Hepatocyte (in vitro differentiated cells): ENCODE data around the gene AGBL4. TPM values are rescaled to one million over a fixed set of nuclear protein-coding genes. Genes with fewer than 3 reads are reported as not detected.

Experiments used
- DNase-seq: peaks from one replicate; pipeline ENCODE4 v3.0.0-alpha.2; 2016; ENCODE audit warnings: low spot score
- H2AFZ ChIP-seq: fragments of 200-600 bp; sonication (generic); 2 replicates; pipeline ENCODE4 v1.6.0; 2016; ENCODE audit warnings: antibody characterized with exemption, mild to moderate bottlenecking
- H3K27ac ChIP-seq: fragments of 200-600 bp; sonication (generic); 2 replicates; pipeline ENCODE4 v1.5.1; 2016; ENCODE audit warnings: mild to moderate bottlenecking
- H3K27me3 ChIP-seq: fragments of 200-600 bp; sonication (generic); 2 replicates; pipeline ENCODE4 v1.6.1; 2016
- H3K36me3 ChIP-seq: fragments of 200-600 bp; sonication (generic); replicated peaks from 2 replicates; pipeline ENCODE4 v1.5.1; 2016; ENCODE audit warnings: low read depth; ENCODE audit not compliant: insufficient read depth
- H3K4me1 ChIP-seq: fragments of 200-600 bp; sonication (generic); 2 replicates; pipeline ENCODE4 v1.5.1; 2016; ENCODE audit warnings: mild to moderate bottlenecking, moderate library complexity; ENCODE audit not compliant: insufficient read depth
- H3K4me2 ChIP-seq: fragments of 200-600 bp; sonication (generic); 2 replicates; pipeline ENCODE4 v1.6.0; 2016
- H3K4me3 ChIP-seq: fragments of 200-600 bp; sonication (generic); 2 replicates; pipeline ENCODE4 v1.5.1; 2016; ENCODE audit warnings: mild to moderate bottlenecking
- H3K79me2 ChIP-seq: fragments of 200-600 bp; sonication (generic); 2 replicates; pipeline ENCODE4 v1.6.0; 2017; ENCODE audit warnings: mild to moderate bottlenecking
- H3K9me2 ChIP-seq: fragments of 200-600 bp; sonication (generic); replicated peaks from 2 replicates; pipeline ENCODE4 v1.6.0; 2017; ENCODE audit warnings: mild to moderate bottlenecking; ENCODE audit not compliant: insufficient read depth
- H3K9me3 ChIP-seq: fragments of 200-600 bp; sonication (generic); 2 replicates; pipeline ENCODE4 v1.5.1; 2016; ENCODE audit warnings: low read depth, mild to moderate bottlenecking
- H4K20me1 ChIP-seq: fragments of 200-600 bp; sonication (generic); 2 replicates; pipeline ENCODE4 v1.6.0; 2016; ENCODE audit warnings: mild to moderate bottlenecking; ENCODE audit not compliant: insufficient read depth, poor library complexity, severe bottlenecking
- EZH2 ChIP-seq: fragments of 200-600 bp; sonication (generic); IDR thresholded peaks from 2 replicates; pipeline ENCODE4 v1.6.1; 2016; ENCODE audit warnings: antibody characterized with exemption, mild to moderate bottlenecking, borderline replicate concordance
- EZH2phosphoT487 ChIP-seq: fragments of 200-600 bp; sonication (generic); IDR thresholded peaks from one replicate; pipeline ENCODE4 v1.6.1; 2018; ENCODE audit warnings: antibody characterized with exemption, mild to moderate bottlenecking, low read depth, moderate library complexity; ENCODE audit not compliant: unreplicated experiment, severe bottlenecking
- WGBS: methylation state at CpG from one replicate; pipeline ENCODE4 v1.1.6; 2016; ENCODE audit warnings: low lambda C conversion rate; ENCODE audit errors: missing lambda C conversion rate; 5-methylcytosine and 5-hydroxymethylcytosine counted together
- polyA plus RNA-seq: library from polyadenylated mRNA; unstranded; fragments of >200 nt; fragmentation: Nextera tagmentation; extraction: Ambion mirVana; gene quantifications from 2 replicates; pipeline ENCODE4 v1.2.1, GENCODE V29; 2016
- total RNA-seq: library from RNA; depleted of rRNA; stranded (reverse); fragments of >200 nt; gene quantifications from 2 replicates; pipeline ENCODE4 v1.2.3, GENCODE V29; 2014
- TF ChIP-seq, protein P1 (sequence below): fragments of 200-600 bp; sonication (generic); IDR thresholded peaks from 2 replicates; pipeline ENCODE4 v1.5.1; 2016; ENCODE audit warnings: antibody characterized with exemption, mild to moderate bottlenecking; ENCODE audit not compliant: poor library complexity

AGBL4 gene
- total and polyA plus RNA-seq, 2 experiments from 2014 or later: 0.50 to 0.73 TPM

DNA sequence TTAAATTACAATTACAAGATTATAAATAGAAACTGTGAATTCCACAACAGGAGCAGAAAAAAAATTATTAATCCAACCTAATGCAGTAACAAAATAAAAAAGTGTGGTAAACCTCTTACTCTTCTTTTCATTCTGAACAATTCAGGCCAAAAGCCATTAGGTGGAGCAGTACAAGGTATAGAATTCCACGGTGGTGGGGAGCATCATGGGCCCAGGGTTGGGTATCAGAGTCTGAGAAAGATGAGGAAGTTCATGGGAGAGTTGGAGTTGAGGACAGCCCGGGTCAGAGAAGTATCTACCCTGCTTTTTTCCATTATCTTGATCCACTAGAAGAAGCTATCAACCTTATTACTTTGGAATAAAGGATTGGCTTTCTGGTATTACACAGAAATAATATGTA lies 586.9 kb downstream of the AGBL4 start:
- no peak for TF ChIP-seq EZH2
- TF ChIP-seq, protein P1, sequence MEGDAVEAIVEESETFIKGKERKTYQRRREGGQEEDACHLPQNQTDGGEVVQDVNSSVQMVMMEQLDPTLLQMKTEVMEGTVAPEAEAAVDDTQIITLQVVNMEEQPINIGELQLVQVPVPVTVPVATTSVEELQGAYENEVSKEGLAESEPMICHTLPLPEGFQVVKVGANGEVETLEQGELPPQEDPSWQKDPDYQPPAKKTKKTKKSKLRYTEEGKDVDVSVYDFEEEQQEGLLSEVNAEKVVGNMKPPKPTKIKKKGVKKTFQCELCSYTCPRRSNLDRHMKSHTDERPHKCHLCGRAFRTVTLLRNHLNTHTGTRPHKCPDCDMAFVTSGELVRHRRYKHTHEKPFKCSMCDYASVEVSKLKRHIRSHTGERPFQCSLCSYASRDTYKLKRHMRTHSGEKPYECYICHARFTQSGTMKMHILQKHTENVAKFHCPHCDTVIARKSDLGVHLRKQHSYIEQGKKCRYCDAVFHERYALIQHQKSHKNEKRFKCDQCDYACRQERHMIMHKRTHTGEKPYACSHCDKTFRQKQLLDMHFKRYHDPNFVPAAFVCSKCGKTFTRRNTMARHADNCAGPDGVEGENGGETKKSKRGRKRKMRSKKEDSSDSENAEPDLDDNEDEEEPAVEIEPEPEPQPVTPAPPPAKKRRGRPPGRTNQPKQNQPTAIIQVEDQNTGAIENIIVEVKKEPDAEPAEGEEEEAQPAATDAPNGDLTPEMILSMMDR: no peak
- TF ChIP-seq EZH2phosphoT487: no peak
- DNase-seq: no peak
- H3K4me2 ChIP-seq: no peak overlapping the region

DNA sequence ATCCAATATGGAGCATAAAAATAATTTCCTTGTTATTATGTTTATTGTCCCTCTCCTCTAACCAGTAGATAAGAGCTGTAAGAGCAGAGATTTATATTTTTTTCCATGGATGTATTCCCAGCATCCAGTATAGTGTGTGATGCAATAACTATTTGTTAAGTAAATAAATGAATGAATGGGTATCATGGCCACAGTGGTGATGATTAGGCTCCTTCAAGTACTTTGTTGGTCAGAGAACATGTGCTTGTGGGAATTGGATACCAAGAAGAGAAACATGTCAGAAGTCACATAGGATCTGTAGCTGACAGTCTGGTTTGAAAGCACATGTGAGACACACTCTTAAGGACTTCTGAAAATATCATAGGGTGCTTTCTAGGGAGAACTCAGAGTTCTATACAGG lies 588.5 kb downstream of the AGBL4 start:
- H3K9me3 ChIP-seq: no peaks in the 10 kb centered on the region
- H3K79me2 ChIP-seq: no peaks in the 10 kb centered on the region
- H3K4me1 ChIP-seq: no peaks in the 10 kb centered on the region
- no peak overlapping the region for H3K4me3 ChIP-seq
- no peak for TF ChIP-seq EZH2phosphoT487
- TF ChIP-seq, protein P1: no peak
- no peak for TF ChIP-seq EZH2
- no peaks in the 10 kb centered on the region for H4K20me1 ChIP-seq
- H3K9me2 ChIP-seq: no peaks in the 10 kb centered on the region
- H3K4me2 ChIP-seq: no peak overlapping the region
- no peak overlapping the region for H3K27ac ChIP-seq
- no peaks in the 10 kb centered on the region for H3K27me3 ChIP-seq
- DNase-seq: no peak
- no peaks in the 10 kb centered on the region for H3K36me3 ChIP-seq
- H2AFZ ChIP-seq: no peak overlapping the region

More for the DNA sequence above, 586.9 kb downstream of the AGBL4 start:
- Histone ChIP-seq H2AFZ (no peak overlapping the region), H4K20me1 (no peaks in the 10 kb centered on the region), H3K4me3 (no peak overlapping the region), H3K9me2 (no peaks in the 10 kb centered on the region), H3K27ac (no peak overlapping the region), H3K9me3 (no peaks in the 10 kb centered on the region), H3K36me3 (no peaks in the 10 kb centered on the region), H3K79me2 (no peaks in the 10 kb centered on the region), H3K4me1 (no peaks in the 10 kb centered on the region), H3K27me3 (no peaks in the 10 kb centered on the region)
- 9% methylated on average over 2 of the region's 2 CpGs for WGBS

DNA sequence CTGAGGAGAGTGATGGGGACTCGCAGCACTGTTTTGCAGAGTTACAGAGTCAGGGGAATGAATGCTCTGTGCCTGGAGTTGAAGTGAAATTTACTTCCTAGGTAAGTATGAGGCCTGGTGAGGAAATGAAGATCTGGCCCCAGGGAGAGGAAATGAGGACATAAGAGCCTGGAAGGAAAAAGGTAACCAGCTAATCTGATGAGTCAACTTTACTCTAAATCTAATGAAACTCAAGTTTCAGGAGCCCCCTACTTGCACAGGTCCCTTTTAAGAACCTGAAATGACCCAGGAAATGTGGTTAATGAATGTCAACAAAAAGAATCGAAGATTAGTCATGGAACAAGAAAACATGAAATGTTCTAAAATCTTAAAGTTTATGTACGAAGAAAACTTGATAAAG lies 599.0 kb downstream of the AGBL4 start:
- H2AFZ ChIP-seq: no peak overlapping the region
- H4K20me1 ChIP-seq: no peaks in the 10 kb centered on the region
- no peak overlapping the region for H3K4me2 ChIP-seq
- no peaks in the 10 kb centered on the region for H3K9me3 ChIP-seq
- no peaks in the 10 kb centered on the region for H3K4me1 ChIP-seq
- 59% methylated on average over 3 of the region's 3 CpGs for WGBS
- H3K27ac ChIP-seq: no peak overlapping the region
- H3K4me3 ChIP-seq: no peak overlapping the region
- H3K9me2 ChIP-seq: no peaks in the 10 kb centered on the region
- DNase-seq: no peak
- no peaks in the 10 kb centered on the region for H3K36me3 ChIP-seq
- TF ChIP-seq EZH2 (no peak), EZH2phosphoT487 (no peak)
- TF ChIP-seq, protein P1: no peak
- H3K79me2 ChIP-seq: no peaks in the 10 kb centered on the region
- no peaks in the 10 kb centered on the region for H3K27me3 ChIP-seq

DNA sequence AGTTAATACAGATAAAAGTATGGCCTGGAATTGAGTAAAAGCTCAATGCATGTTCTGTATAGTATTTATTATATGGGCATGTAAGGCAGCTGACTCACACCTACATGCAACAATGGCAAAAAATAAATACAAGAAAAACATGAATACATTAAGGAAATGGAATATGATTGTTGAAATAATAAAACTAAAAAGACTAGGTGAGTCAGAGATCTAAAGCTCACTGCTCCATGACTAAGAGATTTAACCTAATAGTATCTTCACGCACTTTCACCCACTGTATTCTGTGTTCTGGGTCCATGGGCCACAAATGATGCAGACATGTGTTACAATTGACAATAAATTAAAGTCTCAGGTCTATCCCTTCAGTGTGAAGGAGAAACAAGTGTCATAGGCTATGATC lies 607.0 kb downstream of the AGBL4 start:
- Histone ChIP-seq H3K36me3 (peaks cover 5% of the 10 kb centered on the region), H3K4me1 (no peaks in the 10 kb centered on the region), H3K4me3 (no peak overlapping the region), H3K9me2 (no peaks in the 10 kb centered on the region), H3K79me2 (no peaks in the 10 kb centered on the region), H3K27me3 (no peaks in the 10 kb centered on the region), H4K20me1 (no peaks in the 10 kb centered on the region), H3K4me2 (no peak overlapping the region), H3K27ac (no peak overlapping the region), H3K9me3 (peaks cover 3% of the 10 kb centered on the region), H2AFZ (no peak overlapping the region)
- WGBS: 58% methylated on average over 1 of the region's 1 CpG
- no peak for DNase-seq
- no peak for TF ChIP-seq EZH2phosphoT487
- TF ChIP-seq EZH2: no peak
- TF ChIP-seq, protein P1: no peak
